ENCODE data around the gene DVL3. TPM values are rescaled to one million over a fixed set of nuclear protein-coding genes. Genes with fewer than 3 reads are reported as not detected.

Gene DVL3
- total RNA-seq, 1 donor from 2014 or later, result 112 TPM

GRCh38 chr3:184185461-184186183, 30.4 kb downstream of the DVL3 start:
- Mint-ChIP-seq H3K27ac (peak overlapping the region; percentile 98), H3K4me3 (ENCODE audit: low read depth) (peak overlapping the region; percentile 98), H3K9me3 (ENCODE audit: low read depth) (no peaks in the 10 kb centered on the region), H3K36me3 (ENCODE audit: insufficient read depth) (peaks cover 21% of the 10 kb centered on the region), H3K4me1 (ENCODE audit: low read depth) (peaks cover 19% of the 10 kb centered on the region), H3K27me3 (no peaks in the 10 kb centered on the region)
- peak; percentile 99 for DNase-seq (ENCODE audit: low spot score, unreplicated experiment)
- TF ChIP-seq CTCF (IDR thresholded peaks at IDR 0.05; ENCODE audit: unreplicated experiment), result no peak

GRCh38 chr3:184186184-184186901, 31.2 kb downstream of the DVL3 start, which contains the start of gene ABCF3:
Gene ABCF3 (plus strand): TSS chr3:184186199. CDS start chr3:184186208, 9 bp downstream.
- no peak for DNase-seq (ENCODE audit: low spot score, unreplicated experiment)
- H3K36me3 Mint-ChIP-seq (ENCODE audit: insufficient read depth), result peaks cover 18% of the 10 kb centered on the region
- H3K27me3 Mint-ChIP-seq, result no peaks in the 10 kb centered on the region
- no peak for TF ChIP-seq CTCF (IDR thresholded peaks at IDR 0.05; ENCODE audit: unreplicated experiment)
- H3K4me3 Mint-ChIP-seq (ENCODE audit: low read depth), result peak within 1 kb of the TSS; percentile 98
- H3K4me1 Mint-ChIP-seq (ENCODE audit: low read depth), result peaks cover 19% of the 10 kb centered on the region
- H3K9me3 Mint-ChIP-seq (ENCODE audit: low read depth), result no peaks in the 10 kb centered on the region
- peak within 1 kb of the TSS; percentile 98 for H3K27ac Mint-ChIP-seq

- H3K27ac Mint-ChIP-seq, result peak overlapping the region; percentile 97
- H3K4me1 Mint-ChIP-seq (ENCODE audit: low read depth), result peaks cover 19% of the 10 kb centered on the region
- H3K9me3 Mint-ChIP-seq (ENCODE audit: low read depth), result no peaks in the 10 kb centered on the region
- peaks cover 16% of the 10 kb centered on the region for H3K36me3 Mint-ChIP-seq (ENCODE audit: insufficient read depth)
- no peaks in the 10 kb centered on the region for H3K27me3 Mint-ChIP-seq
- no peak for DNase-seq (ENCODE audit: low spot score, unreplicated experiment)
- H3K4me3 Mint-ChIP-seq (ENCODE audit: low read depth), result peak overlapping the region; percentile 98
- TF ChIP-seq CTCF (IDR thresholded peaks at IDR 0.05; ENCODE audit: unreplicated experiment), result no peak
These were observed 31.7 kb downstream of the DVL3 start for GRCh38 chr3:184186902-184187207.

- H3K36me3 Mint-ChIP-seq (ENCODE audit: insufficient read depth), result peaks cover 15% of the 10 kb centered on the region
- no peaks in the 10 kb centered on the region for H3K9me3 Mint-ChIP-seq (ENCODE audit: low read depth)
- H3K4me3 Mint-ChIP-seq (ENCODE audit: low read depth), result peak overlapping the region; percentile 55
- H3K27me3 Mint-ChIP-seq, result no peaks in the 10 kb centered on the region
- H3K4me1 Mint-ChIP-seq (ENCODE audit: low read depth), result peaks cover 19% of the 10 kb centered on the region
- no peak for TF ChIP-seq CTCF (IDR thresholded peaks at IDR 0.05; ENCODE audit: unreplicated experiment)
- H3K27ac Mint-ChIP-seq, result no peak overlapping the region
- no peak for DNase-seq (ENCODE audit: low spot score, unreplicated experiment)
These were observed 32.9 kb downstream of the DVL3 start for GRCh38 chr3:184188080-184188479.

GRCh38 chr3:184189421-184189820, 34.2 kb downstream of the DVL3 start:
- Mint-ChIP-seq H3K9me3 (ENCODE audit: low read depth) (no peaks in the 10 kb centered on the region), H3K27ac (no peak overlapping the region), H3K27me3 (no peaks in the 10 kb centered on the region), H3K4me1 (ENCODE audit: low read depth) (peaks cover 19% of the 10 kb centered on the region), H3K4me3 (ENCODE audit: low read depth) (no peak overlapping the region), H3K36me3 (ENCODE audit: insufficient read depth) (peaks cover 12% of the 10 kb centered on the region)
- no peak for TF ChIP-seq CTCF (IDR thresholded peaks at IDR 0.05; ENCODE audit: unreplicated experiment)
- no peak for DNase-seq (ENCODE audit: low spot score, unreplicated experiment)
